ENCODE data around the gene HOXB9.

GRCh38 chr17:48647963-48648245 lies 21.7 kb upstream of the HOXB9 start:
- TF ChIP-seq CTCF (conservative IDR thresholded peaks at IDR 0.05; ENCODE audit: low read length): no peak
- TF ChIP-seq EZH2phosphoT487 (IDR thresholded peaks at IDR 0.05; ENCODE audit: borderline replicate concordance, low read depth, low read length): no peak
